Measurements from ENCODE around the gene CRACR2B. TPM values are rescaled to one million over a fixed set of nuclear protein-coding genes. Genes with fewer than 3 reads are reported as not detected.

Gene CRACR2B
- total and polyA plus RNA-seq, 2 of the 13 experiments (the other 11 are each of a cell fraction or from before 2014, with no cell fraction given) = 14.9 to 21.0 TPM

DNA sequence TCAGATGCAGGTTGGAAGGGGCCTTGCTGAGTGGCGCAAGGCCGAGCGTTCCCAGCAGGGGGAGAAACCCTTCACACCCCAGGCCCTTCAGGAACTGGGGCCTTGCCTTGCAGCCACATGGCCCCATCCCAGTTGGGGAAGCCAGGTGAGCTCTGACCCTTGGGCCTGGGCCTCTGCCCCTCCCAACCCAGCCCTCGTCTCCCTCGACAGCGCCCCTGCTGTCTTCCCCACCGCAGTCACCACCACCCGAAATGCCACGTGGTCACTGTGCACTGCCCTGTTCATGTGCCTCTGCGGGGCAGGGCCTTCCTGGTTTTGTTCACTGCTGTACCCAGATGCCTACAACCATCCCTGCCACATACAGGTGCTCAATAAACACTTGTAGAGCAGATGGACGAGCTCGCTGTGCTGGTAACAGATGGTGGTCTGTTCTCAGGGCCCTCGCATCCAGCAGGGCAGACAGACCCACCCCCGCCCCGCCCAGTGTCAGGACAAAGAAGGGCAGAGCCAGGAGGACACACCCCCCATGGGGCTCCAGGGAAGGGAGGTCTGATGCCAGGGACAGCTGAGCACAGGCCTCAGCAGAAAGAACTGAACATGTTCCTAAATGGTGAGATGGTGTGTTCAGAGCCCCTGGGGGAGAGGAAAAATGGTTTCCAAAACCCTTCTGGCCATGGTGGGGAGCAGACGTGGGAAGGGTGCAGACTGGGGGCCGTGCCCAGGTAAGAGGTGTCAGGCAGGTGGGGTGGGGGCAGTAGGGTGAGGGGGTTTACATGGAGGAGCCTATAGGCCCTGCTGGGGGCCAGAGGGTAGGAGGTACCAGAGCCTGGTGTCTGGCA is 10.9 kb downstream of the CRACR2B start (continued):
- no peak for TF ChIP-seq IKZF4 (CRISPR knock-in tag; IDR thresholded peaks at IDR 0.05; ENCODE audit: borderline replicate concordance, low read depth, not compliant biosample characterization)
- TF ChIP-seq REST (IDR thresholded peaks at IDR 0.05; ENCODE audit: borderline replicate concordance in 1 of 2, low read depth in 1 of 2, low read length in 2 of 2) = 0 out of 4 replicates have a peak, but pooled peaks of 1 of the 2 experiments have one; percentile 16
- TF ChIP-seq, protein P1, sequence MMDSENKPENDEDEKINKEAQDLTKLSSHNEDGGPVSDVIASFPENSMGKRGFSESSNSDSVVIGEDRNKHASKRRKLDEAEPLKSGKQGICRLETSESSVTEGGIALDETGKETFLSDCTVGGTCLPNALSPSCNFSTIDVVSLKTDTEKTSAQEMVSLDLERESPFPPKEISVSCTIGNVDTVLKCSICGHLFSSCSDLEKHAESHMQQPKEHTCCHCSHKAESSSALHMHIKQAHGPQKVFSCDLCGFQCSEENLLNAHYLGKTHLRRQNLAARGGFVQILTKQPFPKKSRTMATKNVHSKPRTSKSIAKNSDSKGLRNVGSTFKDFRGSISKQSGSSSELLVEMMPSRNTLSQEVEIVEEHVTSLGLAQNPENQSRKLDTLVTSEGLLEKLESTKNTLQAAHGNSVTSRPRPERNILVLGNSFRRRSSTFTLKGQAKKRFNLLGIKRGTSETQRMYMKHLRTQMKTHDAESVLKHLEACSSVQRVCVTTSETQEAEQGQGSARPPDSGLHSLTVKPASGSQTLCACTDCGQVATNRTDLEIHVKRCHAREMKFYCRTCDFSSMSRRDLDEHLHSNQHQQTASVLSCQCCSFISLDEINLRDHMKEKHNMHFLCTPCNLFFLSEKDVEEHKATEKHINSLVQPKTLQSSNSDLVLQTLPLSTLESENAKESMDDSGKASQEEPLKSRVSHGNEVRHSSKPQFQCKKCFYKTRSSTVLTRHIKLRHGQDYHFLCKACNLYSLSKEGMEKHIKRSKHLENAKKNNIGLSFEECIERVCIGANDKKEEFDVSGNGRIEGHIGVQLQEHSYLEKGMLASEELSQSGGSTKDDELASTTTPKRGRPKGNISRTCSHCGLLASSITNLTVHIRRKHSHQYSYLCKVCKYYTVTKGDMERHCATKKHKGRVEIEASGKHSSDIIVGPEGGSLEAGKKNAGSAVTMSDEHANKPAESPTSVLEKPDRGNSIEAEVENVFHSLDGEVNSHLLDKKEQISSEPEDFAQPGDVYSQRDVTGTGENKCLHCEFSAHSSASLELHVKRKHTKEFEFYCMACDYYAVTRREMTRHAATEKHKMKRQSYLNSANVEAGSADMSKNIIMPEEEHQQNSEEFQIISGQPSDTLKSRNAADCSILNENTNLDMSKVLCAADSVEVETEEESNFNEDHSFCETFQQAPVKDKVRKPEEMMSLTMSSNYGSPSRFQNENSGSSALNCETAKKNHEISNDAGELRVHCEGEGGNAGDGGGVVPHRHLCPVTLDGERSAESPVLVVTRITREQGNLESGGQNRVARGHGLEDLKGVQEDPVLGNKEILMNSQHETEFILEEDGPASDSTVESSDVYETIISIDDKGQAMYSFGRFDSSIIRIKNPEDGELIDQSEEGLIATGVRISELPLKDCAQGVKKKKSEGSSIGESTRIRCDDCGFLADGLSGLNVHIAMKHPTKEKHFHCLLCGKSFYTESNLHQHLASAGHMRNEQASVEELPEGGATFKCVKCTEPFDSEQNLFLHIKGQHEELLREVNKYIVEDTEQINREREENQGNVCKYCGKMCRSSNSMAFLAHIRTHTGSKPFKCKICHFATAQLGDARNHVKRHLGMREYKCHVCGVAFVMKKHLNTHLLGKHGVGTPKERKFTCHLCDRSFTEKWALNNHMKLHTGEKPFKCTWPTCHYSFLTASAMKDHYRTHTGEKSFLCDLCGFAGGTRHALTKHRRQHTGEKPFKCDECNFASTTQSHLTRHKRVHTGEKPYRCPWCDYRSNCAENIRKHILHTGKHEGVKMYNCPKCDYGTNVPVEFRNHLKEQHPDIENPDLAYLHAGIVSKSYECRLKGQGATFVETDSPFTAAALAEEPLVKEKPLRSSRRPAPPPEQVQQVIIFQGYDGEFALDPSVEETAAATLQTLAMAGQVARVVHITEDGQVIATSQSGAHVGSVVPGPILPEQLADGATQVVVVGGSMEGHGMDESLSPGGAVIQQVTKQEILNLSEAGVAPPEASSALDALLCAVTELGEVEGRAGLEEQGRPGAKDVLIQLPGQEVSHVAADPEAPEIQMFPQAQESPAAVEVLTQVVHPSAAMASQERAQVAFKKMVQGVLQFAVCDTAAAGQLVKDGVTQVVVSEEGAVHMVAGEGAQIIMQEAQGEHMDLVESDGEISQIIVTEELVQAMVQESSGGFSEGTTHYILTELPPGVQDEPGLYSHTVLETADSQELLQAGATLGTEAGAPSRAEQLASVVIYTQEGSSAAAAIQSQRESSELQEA (CRISPR knock-in tag; IDR thresholded peaks at IDR 0.05; ENCODE audit: not compliant biosample characterization) = no peak
- peak; percentile 89; the same call in 1 of the 2 replicates for TF ChIP-seq ZIK1 (CRISPR knock-in tag; IDR thresholded peaks at IDR 0.05; ENCODE audit: borderline replicate concordance, low read depth)
- no peak for TF ChIP-seq SIX4 (CRISPR knock-in tag; IDR thresholded peaks at IDR 0.05)
- TF ChIP-seq CBX5 (CRISPR knock-in tag; IDR thresholded peaks at IDR 0.05; ENCODE audit: borderline replicate concordance) = peak; percentile 78; the same call in 1 of the 2 replicates
- no peak for TF ChIP-seq ZNF577 (CRISPR knock-in tag; IDR thresholded peaks at IDR 0.05; ENCODE audit: borderline replicate concordance, low read depth)
- TF ChIP-seq SUZ12 (IDR thresholded peaks at IDR 0.05; ENCODE audit: low read depth, low read length) = no peak
- TF ChIP-seq, protein P2, sequence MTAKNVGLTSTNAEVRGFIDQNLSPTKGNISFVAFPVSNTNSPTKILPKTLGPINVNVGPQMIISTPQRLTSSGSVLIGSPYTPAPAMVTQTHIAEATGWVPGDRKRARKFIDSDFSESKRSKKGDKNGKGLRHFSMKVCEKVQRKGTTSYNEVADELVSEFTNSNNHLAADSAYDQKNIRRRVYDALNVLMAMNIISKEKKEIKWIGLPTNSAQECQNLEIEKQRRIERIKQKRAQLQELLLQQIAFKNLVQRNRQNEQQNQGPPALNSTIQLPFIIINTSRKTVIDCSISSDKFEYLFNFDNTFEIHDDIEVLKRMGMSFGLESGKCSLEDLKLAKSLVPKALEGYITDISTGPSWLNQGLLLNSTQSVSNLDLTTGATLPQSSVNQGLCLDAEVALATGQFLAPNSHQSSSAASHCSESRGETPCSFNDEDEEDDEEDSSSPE (CRISPR knock-in tag; IDR thresholded peaks at IDR 0.05) = peak; percentile 79
- TF ChIP-seq DMAP1 (CRISPR knock-in tag; IDR thresholded peaks at IDR 0.05) = peak; percentile 99
- TF ChIP-seq HDAC1 (CRISPR knock-in tag; IDR thresholded peaks at IDR 0.05) = peak; percentile 82
- TF ChIP-seq FOSL1 (CRISPR knock-in tag; IDR thresholded peaks at IDR 0.05; ENCODE audit: borderline replicate concordance) = no peak
- no peak for TF ChIP-seq ZNF83 (CRISPR knock-in tag; IDR thresholded peaks at IDR 0.05; ENCODE audit: borderline replicate concordance)

All from HepG2 (cell line).